GM12875 (cell line): Measurements from ENCODE around the gene ZSCAN23.
"Not testable (repeated sequence)": the region's sequence is repeated elsewhere in the genome, so short reads cannot be mapped to it uniquely, and the experiment has no call there.

Experiments
- H3K4me3 ChIP-seq: one replicate; pipeline ENCODE4 v1.5.1; 2011; ENCODE audit warnings: low read depth, low read length, control low read depth
- CTCF ChIP-seq: IDR thresholded peaks from 2 replicates; pipeline ENCODE4 v1.5.1; 2011; ENCODE audit warnings: low read depth, mild to moderate bottlenecking, control low read depth, inconsistent platforms, low read length, moderate library complexity, borderline replicate concordance; ENCODE audit not compliant: insufficient read depth

ZSCAN23 gene

GRCh38 chr6:28462401-28462800, 19.1 kb upstream of the ZSCAN23 start:
- no peak for TF ChIP-seq CTCF
- no peak overlapping the region for H3K4me3 ChIP-seq

- H3K4me3 ChIP-seq: no peak overlapping the region
- no peak for TF ChIP-seq CTCF
Measured at GRCh38 chr6:28458568-28458967, 15.3 kb upstream of the ZSCAN23 start.

- H3K4me3 ChIP-seq: no peak overlapping the region
- TF ChIP-seq CTCF: no peak
Measured at GRCh38 chr6:28449056-28449455, 5.8 kb upstream of the ZSCAN23 start.

GRCh38 chr6:28447512-28447906, 4.2 kb upstream of the ZSCAN23 start:
- not testable (repeated sequence) for H3K4me3 ChIP-seq

- H3K4me3 ChIP-seq: no peak overlapping the region
- TF ChIP-seq CTCF: no peak
Measured at GRCh38 chr6:28446818-28447511, 3.7 kb upstream of the ZSCAN23 start.

GRCh38 chr6:28444759-28445158, 1.5 kb upstream of the ZSCAN23 start:
- H3K4me3 ChIP-seq: not testable (repeated sequence)

- H3K4me3 ChIP-seq: peak overlapping the region; percentile 67
- no peak for TF ChIP-seq CTCF
Measured at GRCh38 chr6:28442586-28442985, 705 bp downstream of the ZSCAN23 start.

- TF ChIP-seq CTCF: no peak
- H3K4me3 ChIP-seq: no peak overlapping the region
Measured at GRCh38 chr6:28436404-28436803, 6.9 kb downstream of the ZSCAN23 start.
